ENCODE data around the gene FLOT2.
A peak's percentile ranks its signal among the peaks of the same experiment; 100 is the strongest.
"Not testable (repeated sequence)": the region's sequence is repeated elsewhere in the genome, so short reads cannot be mapped to it uniquely, and the experiment has no call there.

Gene FLOT2

GRCh38 chr17:28896884-28897768 is at the start of gene FLOT2:
FLOT2 (minus strand) TSS chr17:28897733; CDS start chr17:28897574, 159 bp downstream.
- DNase-seq, result peak; percentile 38

- DNase-seq, result no peak
Measured at GRCh38 chr17:28946239-28946638, 48.7 kb upstream of the FLOT2 start.

- no peak for DNase-seq
Measured at GRCh38 chr17:28944862-28945741, 47.6 kb upstream of the FLOT2 start.

GRCh38 chr17:28944343-28944742 is 46.8 kb upstream of the FLOT2 start:
- DNase-seq, result no peak

- no peak for DNase-seq
Measured at GRCh38 chr17:28942925-28943324, 45.4 kb upstream of the FLOT2 start.

- no peak for DNase-seq
Measured at GRCh38 chr17:28941251-28941650, 43.7 kb upstream of the FLOT2 start.

GRCh38 chr17:28940675-28941074 is 43.1 kb upstream of the FLOT2 start:
- DNase-seq, result no peak

GRCh38 chr17:28940142-28940541 is 42.6 kb upstream of the FLOT2 start:
- DNase-seq, result no peak

GRCh38 chr17:28938552-28938951 is 41.0 kb upstream of the FLOT2 start:
- no peak for DNase-seq

GRCh38 chr17:28937044-28937729 is 39.7 kb upstream of the FLOT2 start:
- DNase-seq, result peak; percentile 69

GRCh38 chr17:28935744-28936460 is 38.4 kb upstream of the FLOT2 start:
- DNase-seq, result no peak

GRCh38 chr17:28934508-28934907 is 37.0 kb upstream of the FLOT2 start:
- DNase-seq, result not testable (repeated sequence)

GRCh38 chr17:28929787-28930186 is 32.3 kb upstream of the FLOT2 start:
- DNase-seq, result no peak

- peak; percentile 92 for DNase-seq
Measured at GRCh38 chr17:28928061-28928460, 30.5 kb upstream of the FLOT2 start.

GRCh38 chr17:28926786-28927185 is 29.3 kb upstream of the FLOT2 start:
- DNase-seq, result no peak

GRCh38 chr17:28926366-28926765 is 28.8 kb upstream of the FLOT2 start:
- DNase-seq, result no peak

- DNase-seq, result peak; percentile 91
Measured at GRCh38 chr17:28925912-28926365, 28.4 kb upstream of the FLOT2 start.

GRCh38 chr17:28920201-28920600 is 22.7 kb upstream of the FLOT2 start:
- no peak for DNase-seq

- DNase-seq, result peak; percentile 25
Measured at GRCh38 chr17:28918295-28918694, 20.8 kb upstream of the FLOT2 start.

GRCh38 chr17:28917465-28917864 is 19.9 kb upstream of the FLOT2 start:
- DNase-seq, result no peak

GRCh38 chr17:28917029-28917428 is 19.5 kb upstream of the FLOT2 start:
- no peak for DNase-seq

GRCh38 chr17:28916302-28916934 is 18.9 kb upstream of the FLOT2 start:
- DNase-seq, result peak; percentile 27
